Middle frontal gyrus (tissue), 1 donor: ENCODE data around the gene CBFA2T3.

Experiments
- DNase-seq: peaks from one replicate; pipeline ENCODE4 v3.0.0-alpha.2; 2015; ENCODE audit warnings: low spot score; ENCODE audit errors: extremely low spot score

The CBFA2T3 gene

GRCh38 chr16:88863426-88863825 lies 113.6 kb downstream of the CBFA2T3 start:
- DNase-seq = no peak

- no peak for DNase-seq
Measured at GRCh38 chr16:88862968-88863367, 114.0 kb downstream of the CBFA2T3 start.

- no peak for DNase-seq
Measured at GRCh38 chr16:88861359-88861758, 115.6 kb downstream of the CBFA2T3 start.

- no peak for DNase-seq
Measured at GRCh38 chr16:88859381-88860091, 117.5 kb downstream of the CBFA2T3 start.

GRCh38 chr16:88857728-88858339 lies 119.2 kb downstream of the CBFA2T3 start:
- peak; percentile 65 for DNase-seq

GRCh38 chr16:88856828-88857727 lies 119.9 kb downstream of the CBFA2T3 start, which contains the start of the genes GALNS and TRAPPC2L:
Gene GALNS, minus strand, starts transcription at chr16:88856947. Its CDS starts 70 bp downstream, at chr16:88856877.
Gene TRAPPC2L, plus strand, starts transcription at chr16:88857127. Its CDS starts 24 bp downstream, at chr16:88857151.
- peak; percentile 97 for DNase-seq

GRCh38 chr16:88856122-88856827 lies 120.7 kb downstream of the CBFA2T3 start:
- no peak for DNase-seq

GRCh38 chr16:88855736-88856121 lies 121.3 kb downstream of the CBFA2T3 start:
- DNase-seq = no peak

GRCh38 chr16:88855176-88855575 lies 121.8 kb downstream of the CBFA2T3 start:
- DNase-seq = no peak

- no peak for DNase-seq
Measured at GRCh38 chr16:88854306-88855111, 122.5 kb downstream of the CBFA2T3 start.

GRCh38 chr16:88853325-88853941 lies 123.6 kb downstream of the CBFA2T3 start:
- no peak for DNase-seq

- no peak for DNase-seq
Measured at GRCh38 chr16:88851616-88852015, 125.4 kb downstream of the CBFA2T3 start.

GRCh38 chr16:88850531-88851199 lies 126.3 kb downstream of the CBFA2T3 start:
- DNase-seq = no peak

GRCh38 chr16:88848557-88848956 lies 128.4 kb downstream of the CBFA2T3 start:
- no peak for DNase-seq

GRCh38 chr16:88847654-88848053 lies 129.4 kb downstream of the CBFA2T3 start:
- DNase-seq = no peak

- DNase-seq = no peak
Measured at GRCh38 chr16:88846088-88846487, 130.9 kb downstream of the CBFA2T3 start.

GRCh38 chr16:88844419-88845036 lies 132.5 kb downstream of the CBFA2T3 start:
- DNase-seq = no peak

- no peak for DNase-seq
Measured at GRCh38 chr16:88843256-88843655, 133.8 kb downstream of the CBFA2T3 start.

GRCh38 chr16:88842806-88843205 lies 134.2 kb downstream of the CBFA2T3 start:
- no peak for DNase-seq
